GM18909 (cell line): ENCODE data around the gene PHF21A.
"Not testable (repeated sequence)": the region's sequence is repeated elsewhere in the genome, so short reads cannot be mapped to it uniquely, and the experiment has no call there.

Experiments
- ATAC-seq: cut with Tn5 transposase; IDR thresholded peaks from one replicate; pipeline ENCODE4 v1.9.1; 2021; ENCODE audit warnings: mild to moderate bottlenecking; ENCODE audit not compliant: unreplicated experiment, poor library complexity

PHF21A gene

GRCh38 chr11:45994371-45995341, 126.6 kb downstream of the PHF21A start:
- ATAC-seq: no peak

- ATAC-seq: no peak
Observed at GRCh38 chr11:45993531-45994001, 127.7 kb downstream of the PHF21A start.

- ATAC-seq: no peak
Observed at GRCh38 chr11:45988921-45989320, 132.3 kb downstream of the PHF21A start.

- ATAC-seq: no peak
Observed at GRCh38 chr11:45985212-45985611, 136.0 kb downstream of the PHF21A start.

GRCh38 chr11:45984192-45984591, 137.1 kb downstream of the PHF21A start:
- ATAC-seq: no peak

- no peak for ATAC-seq
Observed at GRCh38 chr11:45983471-45983845, 137.8 kb downstream of the PHF21A start.

GRCh38 chr11:45982656-45983470, 138.4 kb downstream of the PHF21A start:
- no peak for ATAC-seq

GRCh38 chr11:45981826-45982225, 139.4 kb downstream of the PHF21A start:
- ATAC-seq: not testable (repeated sequence)

- ATAC-seq: no peak
Observed at GRCh38 chr11:45974806-45975205, 146.4 kb downstream of the PHF21A start.

GRCh38 chr11:45973601-45974000, 147.7 kb downstream of the PHF21A start:
- no peak for ATAC-seq

GRCh38 chr11:45968901-45969300, 152.4 kb downstream of the PHF21A start:
- no peak for ATAC-seq

GRCh38 chr11:45967506-45967905, 153.7 kb downstream of the PHF21A start:
- no peak for ATAC-seq

GRCh38 chr11:45964911-45965389, 156.3 kb downstream of the PHF21A start:
- ATAC-seq: peak; percentile 57

- no peak for ATAC-seq
Observed at GRCh38 chr11:45961751-45962240, 159.5 kb downstream of the PHF21A start.

GRCh38 chr11:45960387-45961095, 160.7 kb downstream of the PHF21A start:
- no peak for ATAC-seq

GRCh38 chr11:45959851-45960250, 161.4 kb downstream of the PHF21A start:
- ATAC-seq: no peak

- no peak for ATAC-seq
Observed at GRCh38 chr11:45949992-45950407, 171.3 kb downstream of the PHF21A start.

- ATAC-seq: no peak
Observed at GRCh38 chr11:45948356-45948755, 172.9 kb downstream of the PHF21A start.

GRCh38 chr11:45947885-45948284, 173.4 kb downstream of the PHF21A start:
- ATAC-seq: no peak

- ATAC-seq: no peak
Observed at GRCh38 chr11:45945397-45945999, 175.8 kb downstream of the PHF21A start.
